CD4-positive, alpha-beta T cell treated with Interleukin-15 for 1 hour (primary cell): ENCODE data around the gene RPS2.
A peak's percentile ranks its signal among the peaks of the same experiment; 100 is the strongest.

Experiments
- DNase-seq: peaks from one replicate; pipeline ENCODE4 v3.0.0-alpha.2; 2020

The RPS2 gene

GRCh38 chr16:1998852-1999801, 34.5 kb upstream of the RPS2 start:
- no peak for DNase-seq

DNA sequence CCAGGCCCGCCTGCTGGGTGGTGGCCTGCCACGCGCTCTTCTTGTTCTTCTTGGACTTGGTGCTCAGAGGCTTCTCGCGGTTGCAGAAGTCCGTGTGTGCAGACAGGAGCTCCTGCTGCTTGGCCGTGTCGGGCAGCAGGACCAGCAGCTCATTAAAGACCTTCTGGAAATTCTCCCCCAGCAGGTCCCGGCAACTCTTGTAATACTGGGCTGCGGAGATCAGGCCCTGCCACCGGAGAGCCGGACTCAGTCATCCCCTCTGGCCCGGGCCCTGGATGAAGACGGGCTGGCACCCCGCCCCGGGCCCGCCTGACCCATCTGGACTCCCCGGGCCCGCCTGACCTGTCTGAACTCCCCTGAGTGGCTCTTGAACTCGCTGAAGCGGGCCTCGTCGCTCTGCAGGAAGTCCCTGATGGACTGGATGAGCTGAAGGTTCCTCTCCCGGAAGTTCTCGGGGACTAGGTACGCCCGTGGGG, 33.8 kb upstream of the RPS2 start:
- DNase-seq = no peak

- no peak for DNase-seq
These were observed 33.1 kb upstream of the RPS2 start for GRCh38 chr16:1997494-1998359.

DNA sequence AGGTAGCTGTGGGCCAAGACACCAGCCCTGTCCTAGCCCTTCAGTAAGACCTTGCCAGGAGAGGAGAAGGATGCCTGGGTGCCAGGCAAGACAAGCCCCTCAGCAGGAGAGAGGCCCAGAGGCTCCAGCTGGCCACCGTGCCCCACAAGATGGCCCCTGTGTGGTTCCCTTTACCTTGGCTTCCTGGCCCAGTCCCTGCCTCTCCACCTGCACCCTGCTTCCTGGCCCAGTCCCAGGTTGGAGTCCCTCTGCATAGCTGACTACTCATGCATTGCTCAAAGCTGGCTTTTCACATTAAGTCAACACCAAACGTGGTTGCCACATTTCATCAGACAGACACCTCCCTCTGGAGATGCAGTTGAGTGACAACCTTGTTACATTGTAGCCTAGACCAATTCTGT, 29.1 kb upstream of the RPS2 start:
- no peak for DNase-seq

DNA sequence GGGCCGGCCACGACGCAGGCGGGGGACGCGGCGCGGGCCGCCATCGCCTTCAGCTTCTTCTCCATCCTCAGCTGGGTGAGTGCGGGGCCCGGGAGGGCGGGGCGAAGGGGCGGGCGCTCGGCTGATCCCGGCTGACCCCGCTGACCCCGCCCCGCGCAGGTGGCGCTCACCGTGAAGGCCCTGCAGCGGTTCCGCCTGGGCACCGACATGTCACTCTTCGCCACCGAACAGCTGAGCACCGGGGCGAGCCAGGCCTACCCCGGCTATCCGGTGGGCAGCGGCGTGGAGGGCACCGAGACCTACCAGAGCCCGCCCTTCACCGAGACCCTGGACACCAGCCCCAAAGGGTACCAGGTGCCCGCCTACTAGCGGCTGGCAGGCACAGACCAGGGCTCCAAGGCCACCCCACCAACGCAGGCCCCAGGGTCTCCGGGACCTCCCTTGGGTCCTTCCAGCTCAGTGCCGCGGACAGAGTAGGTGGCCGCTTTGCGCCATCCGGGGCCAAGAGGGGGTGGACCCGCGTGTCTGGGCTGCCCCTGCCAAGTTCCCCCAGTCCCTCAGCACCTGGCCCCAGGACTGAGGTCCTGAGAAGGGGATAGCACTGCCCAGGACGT, 28.2 kb upstream of the RPS2 start:
- no peak for DNase-seq

- DNase-seq = peak; percentile 97
These were observed 27.5 kb upstream of the RPS2 start for GRCh38 chr16:1991948-1992703.

DNA sequence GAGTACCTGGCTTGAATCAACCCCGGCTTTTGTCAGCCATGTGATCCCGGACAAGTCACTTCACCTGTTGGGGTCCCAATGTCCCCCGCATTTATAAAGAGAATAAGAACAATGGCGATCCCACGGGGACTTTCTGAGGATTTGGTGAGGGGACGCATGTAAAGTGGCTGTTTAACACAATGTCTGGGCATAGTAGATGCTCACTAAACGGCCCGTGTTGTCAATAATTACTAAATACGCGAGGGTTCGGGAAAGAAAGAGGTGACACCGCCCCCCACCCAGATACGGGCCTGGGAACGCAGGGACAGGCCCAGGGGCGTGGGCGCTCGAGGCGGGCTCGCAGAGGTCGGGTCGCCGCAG, 26.9 kb upstream of the RPS2 start:
- no peak for DNase-seq

DNA sequence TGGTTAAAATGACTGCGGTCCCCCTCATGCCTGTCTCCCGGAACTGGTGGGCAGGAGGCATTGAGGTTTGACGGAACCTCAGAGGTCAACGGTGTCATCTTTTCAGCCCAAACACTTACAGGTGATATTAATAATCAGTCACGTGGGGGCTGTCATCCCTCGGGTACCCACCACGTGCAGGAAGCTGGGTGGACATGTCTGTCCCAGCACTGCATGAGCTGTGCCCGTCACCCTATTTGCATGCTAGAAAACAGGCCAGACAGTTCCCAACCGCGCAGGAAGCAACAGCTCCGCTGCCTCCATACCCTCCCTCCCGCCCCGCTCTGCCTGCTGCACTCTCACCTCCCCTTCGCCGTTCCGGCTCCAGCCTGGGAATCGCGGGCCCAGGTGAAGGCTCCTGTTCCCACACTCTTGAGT, 26.5 kb upstream of the RPS2 start:
- peak; percentile 83 for DNase-seq

GRCh38 chr16:1990351-1991134, 25.9 kb upstream of the RPS2 start:
- DNase-seq = peak; percentile 67

- DNase-seq = no peak
These were observed 25.4 kb upstream of the RPS2 start for GRCh38 chr16:1990101-1990350.

GRCh38 chr16:1989209-1990100, 24.8 kb upstream of the RPS2 start, which contains the start of gene SYNGR3:
Gene SYNGR3 (plus strand): TSS chr16:1989970. CDS start chr16:1990103, 133 bp downstream.
- no peak for DNase-seq

GRCh38 chr16:1987198-1987597, 22.6 kb upstream of the RPS2 start:
- no peak for DNase-seq

DNA sequence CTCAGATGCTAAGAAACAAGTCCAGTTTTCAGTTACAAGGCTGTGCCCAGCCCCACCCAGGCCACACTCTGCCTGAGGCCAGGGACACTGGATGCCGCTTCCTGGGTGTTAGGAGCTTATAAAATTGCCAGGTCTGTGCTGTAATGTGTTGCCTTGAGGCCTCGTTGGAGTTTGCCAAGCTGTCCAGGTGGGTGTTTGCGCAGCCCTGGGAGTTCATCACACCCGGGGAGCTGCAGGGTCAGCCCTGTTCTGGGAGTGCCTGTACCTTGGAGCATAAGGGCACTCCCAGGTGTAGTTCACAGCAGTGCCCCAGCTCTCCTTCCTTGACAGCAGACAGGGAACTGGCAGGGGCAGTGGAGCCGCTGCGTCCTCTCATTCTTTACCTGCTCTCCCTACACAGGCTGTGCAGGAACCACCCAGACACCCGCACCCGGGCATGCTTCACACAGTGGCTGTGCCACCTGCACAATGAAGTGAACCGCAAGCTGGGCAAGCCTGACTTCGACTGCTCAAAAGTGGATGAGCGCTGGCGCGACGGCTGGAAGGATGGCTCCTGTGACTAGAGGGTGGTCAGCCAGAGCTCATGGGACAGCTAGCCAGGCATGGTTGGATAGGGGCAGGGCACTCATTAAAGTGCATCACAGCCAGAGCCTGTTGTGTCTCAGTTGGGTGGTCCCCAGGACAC, 21.0 kb upstream of the RPS2 start:
- no peak for DNase-seq

GRCh38 chr16:1984347-1985225, 20.0 kb upstream of the RPS2 start:
- no peak for DNase-seq

GRCh38 chr16:1983544-1984346, 19.1 kb upstream of the RPS2 start, which contains the start of gene GFER:
Gene GFER (plus strand): TSS chr16:1984193. CDS start chr16:1984219, 26 bp downstream.
- DNase-seq = peak; percentile 84

DNA sequence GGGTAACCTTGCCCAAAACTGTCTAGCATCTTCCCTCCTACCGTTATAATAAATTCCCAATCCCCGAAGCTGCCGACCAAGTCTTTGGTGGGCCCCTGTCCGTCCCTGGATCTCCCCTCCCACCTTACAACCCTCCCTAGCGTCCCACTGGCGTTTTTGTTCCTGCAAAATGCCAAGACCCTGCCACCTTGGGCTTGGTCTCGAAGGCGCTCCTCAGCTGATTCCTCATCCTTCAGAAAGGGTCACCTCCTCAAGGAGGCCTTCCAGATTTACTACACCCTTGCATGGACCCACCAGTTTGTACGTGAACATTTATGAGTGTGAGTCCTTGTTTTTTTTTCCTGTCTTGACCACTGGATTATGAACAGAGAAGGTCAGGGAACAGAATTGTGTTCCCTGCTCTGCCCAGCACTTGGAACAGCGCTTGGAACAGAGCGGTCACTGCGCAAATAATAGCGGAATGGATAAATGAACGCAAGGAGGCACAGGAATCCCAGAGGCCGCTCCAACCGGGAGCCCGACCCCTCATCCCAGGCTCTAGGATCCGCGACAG, 18.4 kb upstream of the RPS2 start:
- no peak for DNase-seq

DNA sequence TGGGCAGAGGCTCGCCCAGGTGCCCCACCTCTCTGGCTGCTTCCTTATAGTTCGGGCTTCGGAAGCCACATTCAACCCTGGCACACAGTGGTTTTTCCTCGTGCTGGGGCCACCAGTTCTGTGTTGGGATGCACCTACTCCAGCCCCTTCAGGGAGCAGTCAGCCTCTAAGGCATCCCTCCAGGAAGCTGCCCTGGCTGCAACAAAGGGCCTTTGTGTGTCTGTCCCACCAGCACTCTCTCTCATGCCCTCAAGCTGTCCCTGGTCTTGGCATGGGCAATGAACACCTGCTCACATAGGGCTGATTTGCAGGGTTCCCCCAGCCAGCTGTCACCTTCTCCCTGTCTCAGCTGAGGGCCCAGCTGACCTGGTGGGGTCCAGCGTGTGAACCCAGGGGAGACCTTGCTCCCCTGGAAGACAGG, 17.4 kb upstream of the RPS2 start:
- no peak for DNase-seq

GRCh38 chr16:1981398-1981836, 16.8 kb upstream of the RPS2 start, which contains the start of gene NOXO1:
Gene NOXO1 (minus strand): TSS chr16:1981469. CDS start chr16:1981179, 290 bp downstream.
- DNase-seq = no peak
